Testis (tissue), 2 donors: ENCODE measurements around the gene C4orf50.

ENCODE experiments used
- CTCF ChIP-seq, 3 experiments: fragments of 450-650 bp in 2 of 3; fragments of 200-600 bp in 1 of 3; sonication (generic) in 1 of 3; IDR thresholded peaks; one replicate each; pipeline ENCODE4 v1.5.1; 2016 to 2019; ENCODE audit warnings: antibody characterized with exemption in 3 of 3, mild to moderate bottlenecking in 2 of 3, moderate library complexity in 1 of 3
- POLR2A ChIP-seq: fragments of 450-650 bp; IDR thresholded peaks from one replicate; pipeline ENCODE4 v1.6.1; 2017; ENCODE audit warnings: antibody characterized with exemption, mild to moderate bottlenecking, moderate library complexity

GRCh38 chr4:6059375-6059805 is 41.2 kb upstream of the C4orf50 start:
- no peak for TF ChIP-seq CTCF (IDR thresholded peaks at IDR 0.05)
- TF ChIP-seq POLR2A = no peak
